ENCODE results near the gene C4orf50. TPM values are rescaled to one million over a fixed set of nuclear protein-coding genes. Genes with fewer than 3 reads are reported as not detected.

The C4orf50 gene
- polyA plus RNA-seq, 1 donor from 2014 or later, result 1.6 TPM

GRCh38 chr4:5906191-5906590, 112.0 kb downstream of the C4orf50 start:
- Histone ChIP-seq H3K4me3 (ENCODE audit: low read length) (no peak overlapping the region), H3K36me3 (ENCODE audit: insufficient read depth, low read length) (no peaks in the 10 kb centered on the region), H3K9me3 (ENCODE audit: low read length) (peaks cover 4% of the 10 kb centered on the region), H3K27me3 (ENCODE audit: insufficient read depth, low read depth, low read length) (no peaks in the 10 kb centered on the region), H3K9ac (ENCODE audit: low read length) (no peak overlapping the region), H4K20me1 (ENCODE audit: insufficient read depth) (no peaks in the 10 kb centered on the region), H3K4me2 (ENCODE audit: low read length) (no peak overlapping the region), H3K27ac (ENCODE audit: low read length) (no peak overlapping the region), H3F3A (ENCODE audit: insufficient read depth, low read length, poor library complexity, severe bottlenecking) (no peaks in the 10 kb centered on the region), H2AFZ (ENCODE audit: low read depth, low read length) (no peak overlapping the region), H3K9me2 (ENCODE audit: insufficient read depth, low read length) (no peaks in the 10 kb centered on the region), H3K79me2 (replicated peaks; ENCODE audit: insufficient read depth, low read length) (no peaks in the 10 kb centered on the region)
- no peak for TF ChIP-seq CTCF (IDR thresholded peaks at IDR 0.05; ENCODE audit: poor library complexity, severe bottlenecking)
- no peak for TF ChIP-seq POLR2AphosphoS5 (IDR thresholded peaks at IDR 0.05)
- no peak for TF ChIP-seq RAD21 (conservative IDR thresholded peaks at IDR 0.05)
- no peak for TF ChIP-seq TAF1 (IDR thresholded peaks at IDR 0.05; ENCODE audit: low read depth)
- TF ChIP-seq EZH2 (IDR thresholded peaks at IDR 0.05; ENCODE audit: borderline replicate concordance, insufficient read depth, low read length, poor library complexity, severe bottlenecking), result no peak

GRCh38 chr4:5905714-5906113, 112.5 kb downstream of the C4orf50 start:
- Histone ChIP-seq H3K4me2 (ENCODE audit: low read length) (no peak overlapping the region), H3K27ac (ENCODE audit: low read length) (no peak overlapping the region), H3K79me2 (replicated peaks; ENCODE audit: insufficient read depth, low read length) (no peaks in the 10 kb centered on the region), H3K4me3 (ENCODE audit: low read length) (no peak overlapping the region), H3F3A (ENCODE audit: insufficient read depth, low read length, poor library complexity, severe bottlenecking) (no peaks in the 10 kb centered on the region), H2AFZ (ENCODE audit: low read depth, low read length) (no peak overlapping the region), H3K9ac (ENCODE audit: low read length) (no peak overlapping the region), H4K20me1 (ENCODE audit: insufficient read depth) (no peaks in the 10 kb centered on the region), H3K9me3 (ENCODE audit: low read length) (peaks cover 4% of the 10 kb centered on the region), H3K36me3 (ENCODE audit: insufficient read depth, low read length) (no peaks in the 10 kb centered on the region), H3K9me2 (ENCODE audit: insufficient read depth, low read length) (no peaks in the 10 kb centered on the region), H3K27me3 (ENCODE audit: insufficient read depth, low read depth, low read length) (no peaks in the 10 kb centered on the region)
- TF ChIP-seq EP300 (conservative IDR thresholded peaks at IDR 0.05; ENCODE audit: poor library complexity, severe bottlenecking) (no peak), EZH2 (IDR thresholded peaks at IDR 0.05; ENCODE audit: borderline replicate concordance, insufficient read depth, low read length, poor library complexity, severe bottlenecking) (no peak), REST (IDR thresholded peaks at IDR 0.05; ENCODE audit: borderline replicate concordance) (no peak), SMC3 (conservative IDR thresholded peaks at IDR 0.05; ENCODE audit: poor library complexity) (no peak), TAF1 (IDR thresholded peaks at IDR 0.05; ENCODE audit: low read depth) (no peak), MXI1 (conservative IDR thresholded peaks at IDR 0.05; ENCODE audit: poor library complexity, severe bottlenecking) (no peak), RAD21 (conservative IDR thresholded peaks at IDR 0.05) (no peak), CTCF (IDR thresholded peaks at IDR 0.05; ENCODE audit: poor library complexity, severe bottlenecking) (no peak), POLR2AphosphoS5 (IDR thresholded peaks at IDR 0.05) (no peak)
